DMS114 treated with DMSO at 0.1 percent for 48 hours (cell line): ENCODE data around the gene CELF5.

ENCODE experiments used
- DNase-seq: peaks from one replicate; lab custom pipeline; 2025; ENCODE audit not compliant: unreplicated experiment; lab: John Stamatoyannopoulos, UW

The CELF5 gene

GRCh38 chr19:3224346-3225168 is at the start of gene CELF5:
TSS of gene CELF5 (plus strand) at chr19:3224661. CDS start at chr19:3224740, 79 bp downstream.
- DNase-seq, result no peak

GRCh38 chr19:3175781-3176714 is 48.4 kb upstream of the CELF5 start:
- no peak for DNase-seq

GRCh38 chr19:3176715-3177501 is 47.6 kb upstream of the CELF5 start:
- DNase-seq, result no peak

- DNase-seq, result no peak
These were observed 46.0 kb upstream of the CELF5 start, which contains the start of gene S1PR4 for GRCh38 chr19:3178377-3178972. TSS of gene S1PR4 (plus strand) at chr19:3178769. CDS start at chr19:3178793, 24 bp downstream.

- DNase-seq, result no peak
These were observed 45.3 kb upstream of the CELF5 start for GRCh38 chr19:3178973-3179738.

- DNase-seq, result no peak
These were observed 44.6 kb upstream of the CELF5 start for GRCh38 chr19:3179739-3180293.

- DNase-seq, result no peak
These were observed 40.5 kb upstream of the CELF5 start for GRCh38 chr19:3183721-3184641.

- peak; percentile 76 for DNase-seq
These were observed 39.5 kb upstream of the CELF5 start for GRCh38 chr19:3184847-3185460.

GRCh38 chr19:3185461-3186159 is 38.9 kb upstream of the CELF5 start, which contains the start of gene NCLN:
TSS of gene NCLN (plus strand) at chr19:3185930. CDS start at chr19:3186031, 101 bp downstream.
- peak; percentile 82 for DNase-seq

- DNase-seq, result no peak
These were observed 38.2 kb upstream of the CELF5 start for GRCh38 chr19:3186160-3186688.

- DNase-seq, result no peak
These were observed 37.4 kb upstream of the CELF5 start for GRCh38 chr19:3186891-3187661.

- no peak for DNase-seq
These were observed 36.6 kb upstream of the CELF5 start for GRCh38 chr19:3187662-3188511.

GRCh38 chr19:3188627-3189596 is 35.5 kb upstream of the CELF5 start:
- DNase-seq, result no peak
